ENCODE results near the gene IRAG1. TPM values are rescaled to one million over a fixed set of nuclear protein-coding genes. Genes with fewer than 3 reads are reported as not detected.

The IRAG1 gene
- polyA plus RNA-seq, 1 donor from 2014 or later, result 0.14 TPM

DNA sequence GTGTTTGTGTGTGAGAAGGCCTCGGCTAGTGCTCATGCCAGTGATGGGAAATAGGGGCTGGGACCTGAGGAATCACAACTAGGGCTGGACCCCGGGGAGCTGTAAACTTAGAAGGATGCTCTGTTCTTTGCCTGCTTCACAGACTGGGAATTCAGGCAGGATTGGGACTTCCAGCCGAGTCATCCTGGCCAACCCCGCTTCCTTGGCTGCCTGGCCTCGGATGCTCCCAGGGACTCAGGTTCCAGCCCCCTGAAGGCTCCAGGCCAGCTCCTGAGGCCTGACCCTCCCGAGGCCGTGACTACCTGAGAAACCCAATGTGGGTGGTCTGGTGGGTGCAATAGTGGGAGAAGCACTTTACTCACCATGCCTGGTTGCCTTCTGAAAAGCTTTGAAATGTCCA is 44.7 kb downstream of the IRAG1 start:
- Histone ChIP-seq H3K4me2 (ENCODE audit: low read length) (no peak overlapping the region), H2AFZ (ENCODE audit: low read depth, low read length) (no peak overlapping the region), H3K9ac (ENCODE audit: low read length) (no peak overlapping the region), H3K27ac (ENCODE audit: low read length) (no peak overlapping the region), H3K36me3 (ENCODE audit: insufficient read depth, low read length) (no peaks in the 10 kb centered on the region), H3K9me2 (ENCODE audit: insufficient read depth, low read length) (no peaks in the 10 kb centered on the region), H3K4me3 (ENCODE audit: low read length) (no peak overlapping the region), H3K9me3 (ENCODE audit: low read length) (no peaks in the 10 kb centered on the region), H3F3A (ENCODE audit: insufficient read depth, low read length, poor library complexity, severe bottlenecking) (no peaks in the 10 kb centered on the region), H4K20me1 (ENCODE audit: insufficient read depth) (no peaks in the 10 kb centered on the region), H3K27me3 (ENCODE audit: insufficient read depth, low read depth, low read length) (no peaks in the 10 kb centered on the region), H3K79me2 (replicated peaks; ENCODE audit: insufficient read depth, low read length) (no peaks in the 10 kb centered on the region)
- TF ChIP-seq, protein P1, sequence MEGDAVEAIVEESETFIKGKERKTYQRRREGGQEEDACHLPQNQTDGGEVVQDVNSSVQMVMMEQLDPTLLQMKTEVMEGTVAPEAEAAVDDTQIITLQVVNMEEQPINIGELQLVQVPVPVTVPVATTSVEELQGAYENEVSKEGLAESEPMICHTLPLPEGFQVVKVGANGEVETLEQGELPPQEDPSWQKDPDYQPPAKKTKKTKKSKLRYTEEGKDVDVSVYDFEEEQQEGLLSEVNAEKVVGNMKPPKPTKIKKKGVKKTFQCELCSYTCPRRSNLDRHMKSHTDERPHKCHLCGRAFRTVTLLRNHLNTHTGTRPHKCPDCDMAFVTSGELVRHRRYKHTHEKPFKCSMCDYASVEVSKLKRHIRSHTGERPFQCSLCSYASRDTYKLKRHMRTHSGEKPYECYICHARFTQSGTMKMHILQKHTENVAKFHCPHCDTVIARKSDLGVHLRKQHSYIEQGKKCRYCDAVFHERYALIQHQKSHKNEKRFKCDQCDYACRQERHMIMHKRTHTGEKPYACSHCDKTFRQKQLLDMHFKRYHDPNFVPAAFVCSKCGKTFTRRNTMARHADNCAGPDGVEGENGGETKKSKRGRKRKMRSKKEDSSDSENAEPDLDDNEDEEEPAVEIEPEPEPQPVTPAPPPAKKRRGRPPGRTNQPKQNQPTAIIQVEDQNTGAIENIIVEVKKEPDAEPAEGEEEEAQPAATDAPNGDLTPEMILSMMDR (IDR thresholded peaks at IDR 0.05; ENCODE audit: poor library complexity, severe bottlenecking), result no peak
- TF ChIP-seq, protein P2, sequence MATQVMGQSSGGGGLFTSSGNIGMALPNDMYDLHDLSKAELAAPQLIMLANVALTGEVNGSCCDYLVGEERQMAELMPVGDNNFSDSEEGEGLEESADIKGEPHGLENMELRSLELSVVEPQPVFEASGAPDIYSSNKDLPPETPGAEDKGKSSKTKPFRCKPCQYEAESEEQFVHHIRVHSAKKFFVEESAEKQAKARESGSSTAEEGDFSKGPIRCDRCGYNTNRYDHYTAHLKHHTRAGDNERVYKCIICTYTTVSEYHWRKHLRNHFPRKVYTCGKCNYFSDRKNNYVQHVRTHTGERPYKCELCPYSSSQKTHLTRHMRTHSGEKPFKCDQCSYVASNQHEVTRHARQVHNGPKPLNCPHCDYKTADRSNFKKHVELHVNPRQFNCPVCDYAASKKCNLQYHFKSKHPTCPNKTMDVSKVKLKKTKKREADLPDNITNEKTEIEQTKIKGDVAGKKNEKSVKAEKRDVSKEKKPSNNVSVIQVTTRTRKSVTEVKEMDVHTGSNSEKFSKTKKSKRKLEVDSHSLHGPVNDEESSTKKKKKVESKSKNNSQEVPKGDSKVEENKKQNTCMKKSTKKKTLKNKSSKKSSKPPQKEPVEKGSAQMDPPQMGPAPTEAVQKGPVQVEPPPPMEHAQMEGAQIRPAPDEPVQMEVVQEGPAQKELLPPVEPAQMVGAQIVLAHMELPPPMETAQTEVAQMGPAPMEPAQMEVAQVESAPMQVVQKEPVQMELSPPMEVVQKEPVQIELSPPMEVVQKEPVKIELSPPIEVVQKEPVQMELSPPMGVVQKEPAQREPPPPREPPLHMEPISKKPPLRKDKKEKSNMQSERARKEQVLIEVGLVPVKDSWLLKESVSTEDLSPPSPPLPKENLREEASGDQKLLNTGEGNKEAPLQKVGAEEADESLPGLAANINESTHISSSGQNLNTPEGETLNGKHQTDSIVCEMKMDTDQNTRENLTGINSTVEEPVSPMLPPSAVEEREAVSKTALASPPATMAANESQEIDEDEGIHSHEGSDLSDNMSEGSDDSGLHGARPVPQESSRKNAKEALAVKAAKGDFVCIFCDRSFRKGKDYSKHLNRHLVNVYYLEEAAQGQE (IDR thresholded peaks at IDR 0.05; ENCODE audit: borderline replicate concordance), result no peak
- TF ChIP-seq RAD21 (conservative IDR thresholded peaks at IDR 0.05), result no peak
- TF ChIP-seq POLR2AphosphoS5 (IDR thresholded peaks at IDR 0.05), result no peak
- TF ChIP-seq SMC3 (conservative IDR thresholded peaks at IDR 0.05; ENCODE audit: poor library complexity), result no peak
- no peak for TF ChIP-seq EZH2 (IDR thresholded peaks at IDR 0.05; ENCODE audit: borderline replicate concordance, insufficient read depth, low read length, poor library complexity, severe bottlenecking)
- TF ChIP-seq TAF1 (IDR thresholded peaks at IDR 0.05; ENCODE audit: low read depth), result no peak
- no peak for TF ChIP-seq MXI1 (conservative IDR thresholded peaks at IDR 0.05; ENCODE audit: poor library complexity, severe bottlenecking)
- TF ChIP-seq EP300 (conservative IDR thresholded peaks at IDR 0.05; ENCODE audit: poor library complexity, severe bottlenecking), result no peak

DNA sequence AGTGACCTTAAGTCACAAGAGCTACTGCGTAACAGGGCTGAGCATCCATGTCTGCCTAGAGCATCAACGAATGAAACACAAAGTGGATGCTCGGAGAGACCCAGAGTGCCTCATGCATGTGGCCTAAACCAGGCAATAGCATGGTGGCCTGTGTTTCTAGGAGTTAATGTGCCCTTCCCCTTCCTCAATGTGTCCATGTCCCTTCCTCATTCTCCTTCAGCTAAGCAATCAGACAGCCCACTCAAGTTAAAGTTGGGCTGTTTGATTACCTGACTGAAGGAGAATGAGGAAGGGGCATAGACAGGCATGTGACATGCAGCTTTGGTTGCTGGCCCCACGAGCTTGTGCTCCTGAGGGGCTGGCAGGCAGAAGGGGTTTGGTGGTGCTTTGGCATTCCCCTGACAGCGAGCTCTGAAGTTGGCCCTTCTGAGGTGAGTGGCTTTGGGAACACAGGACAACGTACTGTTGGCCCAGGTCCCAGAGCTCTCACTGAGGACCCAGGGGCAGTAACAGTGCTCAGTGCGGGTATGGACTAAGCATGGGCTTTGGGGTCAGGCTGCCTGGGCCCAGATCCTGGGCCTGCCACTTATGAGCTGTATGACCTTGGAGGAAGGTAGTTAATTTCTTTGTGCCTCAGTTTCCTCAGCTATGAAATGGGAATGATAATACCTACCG is 46.7 kb downstream of the IRAG1 start:
- H2AFZ ChIP-seq (ENCODE audit: low read depth, low read length), result no peak overlapping the region
- no peaks in the 10 kb centered on the region for H4K20me1 ChIP-seq (ENCODE audit: insufficient read depth)
- no peak overlapping the region for H3K9ac ChIP-seq (ENCODE audit: low read length)
- TF ChIP-seq EZH2 (IDR thresholded peaks at IDR 0.05; ENCODE audit: borderline replicate concordance, insufficient read depth, low read length, poor library complexity, severe bottlenecking), result no peak
- TF ChIP-seq EP300 (conservative IDR thresholded peaks at IDR 0.05; ENCODE audit: poor library complexity, severe bottlenecking), result no peak
- no peak for TF ChIP-seq MXI1 (conservative IDR thresholded peaks at IDR 0.05; ENCODE audit: poor library complexity, severe bottlenecking)
- no peak for TF ChIP-seq RAD21 (conservative IDR thresholded peaks at IDR 0.05)
- no peak for TF ChIP-seq SMC3 (conservative IDR thresholded peaks at IDR 0.05; ENCODE audit: poor library complexity)
- TF ChIP-seq, protein P1 (IDR thresholded peaks at IDR 0.05; ENCODE audit: poor library complexity, severe bottlenecking), result no peak
- TF ChIP-seq, protein P2 (IDR thresholded peaks at IDR 0.05; ENCODE audit: borderline replicate concordance), result no peak
- TF ChIP-seq TAF1 (IDR thresholded peaks at IDR 0.05; ENCODE audit: low read depth), result no peak
- TF ChIP-seq POLR2AphosphoS5 (IDR thresholded peaks at IDR 0.05), result no peak
- H3K79me2 ChIP-seq (replicated peaks; ENCODE audit: insufficient read depth, low read length), result no peaks in the 10 kb centered on the region
- H3K27me3 ChIP-seq (ENCODE audit: insufficient read depth, low read depth, low read length), result no peaks in the 10 kb centered on the region
- H3K4me3 ChIP-seq (ENCODE audit: low read length), result no peak overlapping the region
- no peaks in the 10 kb centered on the region for H3K9me3 ChIP-seq (ENCODE audit: low read length)
- H3K4me2 ChIP-seq (ENCODE audit: low read length), result no peak overlapping the region
- no peaks in the 10 kb centered on the region for H3F3A ChIP-seq (ENCODE audit: insufficient read depth, low read length, poor library complexity, severe bottlenecking)
- H3K36me3 ChIP-seq (ENCODE audit: insufficient read depth, low read length), result no peaks in the 10 kb centered on the region
- no peak overlapping the region for H3K27ac ChIP-seq (ENCODE audit: low read length)
- H3K9me2 ChIP-seq (ENCODE audit: insufficient read depth, low read length), result no peaks in the 10 kb centered on the region

All from neural cell (in vitro differentiated cells).